Endometrium (tissue), 2 donors: ENCODE data around the gene ZBED1.
"Not testable (repeated sequence)": the region's sequence is repeated elsewhere in the genome, so short reads cannot be mapped to it uniquely, and the experiment has no call there.

Experiments
- FAIRE-seq: peaks from 2 replicates; lab custom pipeline; 2012; peaks lifted over from hg19 to GRCh38; lab: Jason Lieb, UNC
- donor health status: control.
- donor health status: control.

The ZBED1 gene

GRCh38 chrX:2497961-2498780 is 2.6 kb downstream of the ZBED1 start:
- peak; percentile 4 for FAIRE-seq

- FAIRE-seq, result no peak
These were observed 5.2 kb downstream of the ZBED1 start for GRCh38 chrX:2495595-2495994.

GRCh38 chrX:2492531-2493218 is 8.1 kb downstream of the ZBED1 start:
- no peak for FAIRE-seq

- no peak for FAIRE-seq
These were observed 10.1 kb downstream of the ZBED1 start for GRCh38 chrX:2490634-2491033.

- FAIRE-seq, result no peak
These were observed 11.0 kb downstream of the ZBED1 start for GRCh38 chrX:2489446-2490445.

GRCh38 chrX:2488621-2489285 is 12.0 kb downstream of the ZBED1 start:
- FAIRE-seq, result no peak

- no peak for FAIRE-seq
These were observed 13.4 kb downstream of the ZBED1 start for GRCh38 chrX:2487366-2487765.

GRCh38 chrX:2486476-2487133 is 14.2 kb downstream of the ZBED1 start:
- no peak for FAIRE-seq

GRCh38 chrX:2485789-2486345 is 14.9 kb downstream of the ZBED1 start:
- no peak for FAIRE-seq

- FAIRE-seq, result no peak
These were observed 15.8 kb downstream of the ZBED1 start for GRCh38 chrX:2484721-2485648.

- no peak for FAIRE-seq
These were observed 16.5 kb downstream of the ZBED1 start for GRCh38 chrX:2484256-2484655.

- FAIRE-seq, result no peak
These were observed 17.2 kb downstream of the ZBED1 start for GRCh38 chrX:2483398-2484060.

GRCh38 chrX:2481597-2481996 is 19.2 kb downstream of the ZBED1 start:
- FAIRE-seq, result not testable (repeated sequence)

GRCh38 chrX:2479982-2480381 is 20.8 kb downstream of the ZBED1 start:
- FAIRE-seq, result not testable (repeated sequence)

GRCh38 chrX:2479420-2479780 is 21.4 kb downstream of the ZBED1 start:
- no peak for FAIRE-seq

GRCh38 chrX:2478546-2479419 is 22.0 kb downstream of the ZBED1 start:
- no peak for FAIRE-seq

- FAIRE-seq, result not testable (repeated sequence)
These were observed 23.5 kb downstream of the ZBED1 start for GRCh38 chrX:2477313-2477712.
